ENCODE data around the gene MAT2B.

MAT2B gene

GRCh38 chr5:163489055-163489744, 16.2 kb upstream of the MAT2B start:
- no peaks in the 10 kb centered on the region for H3K9me3 Mint-ChIP-seq
- no peaks in the 10 kb centered on the region for H3K4me1 Mint-ChIP-seq (ENCODE audit: low read depth)
- no peak overlapping the region for H3K27ac Mint-ChIP-seq
- H3K27me3 Mint-ChIP-seq, result no peaks in the 10 kb centered on the region
- peaks cover 63% of the 10 kb centered on the region for H3K36me3 Mint-ChIP-seq (ENCODE audit: low read depth)
- no peak overlapping the region for H3K4me3 Mint-ChIP-seq

DNA sequence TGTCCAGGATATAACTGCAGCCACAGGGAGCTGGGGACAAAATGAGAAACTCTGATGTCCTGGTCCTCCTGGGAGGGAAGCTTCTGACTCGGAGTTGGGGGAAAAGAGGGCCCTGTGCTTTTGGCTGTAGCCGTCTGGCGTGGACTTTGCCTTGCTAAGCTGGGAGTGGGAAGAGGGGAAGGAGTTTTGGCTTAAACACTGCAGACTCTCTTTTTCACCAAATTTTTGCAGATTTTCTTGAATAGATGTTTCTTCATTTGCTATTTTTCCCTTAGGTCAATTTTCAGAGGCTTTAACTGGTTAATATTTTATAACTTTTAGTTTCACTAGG, 15.7 kb upstream of the MAT2B start:
- no peaks in the 10 kb centered on the region for H3K9me3 Mint-ChIP-seq
- H3K27ac Mint-ChIP-seq, result no peak overlapping the region
- no peaks in the 10 kb centered on the region for H3K4me1 Mint-ChIP-seq (ENCODE audit: low read depth)
- no peak overlapping the region for H3K4me3 Mint-ChIP-seq
- H3K36me3 Mint-ChIP-seq (ENCODE audit: low read depth), result peaks cover 60% of the 10 kb centered on the region
- no peaks in the 10 kb centered on the region for H3K27me3 Mint-ChIP-seq

GRCh38 chr5:163496286-163496685, 9.1 kb upstream of the MAT2B start:
- Mint-ChIP-seq H3K4me3 (no peak overlapping the region), H3K27me3 (no peaks in the 10 kb centered on the region), H3K4me1 (ENCODE audit: low read depth) (no peaks in the 10 kb centered on the region), H3K9me3 (peaks cover 3% of the 10 kb centered on the region), H3K27ac (no peak overlapping the region), H3K36me3 (ENCODE audit: low read depth) (peaks cover 7% of the 10 kb centered on the region)

- Mint-ChIP-seq H3K36me3 (ENCODE audit: low read depth) (peaks cover 5% of the 10 kb centered on the region), H3K9me3 (peaks cover 3% of the 10 kb centered on the region), H3K4me1 (ENCODE audit: low read depth) (no peaks in the 10 kb centered on the region), H3K4me3 (no peak overlapping the region), H3K27me3 (no peaks in the 10 kb centered on the region), H3K27ac (no peak overlapping the region)
Observed at GRCh38 chr5:163497315-163497714, 8.1 kb upstream of the MAT2B start.

- Mint-ChIP-seq H3K27ac (no peak overlapping the region), H3K9me3 (peaks cover 3% of the 10 kb centered on the region), H3K27me3 (no peaks in the 10 kb centered on the region), H3K4me1 (ENCODE audit: low read depth) (peaks cover 15% of the 10 kb centered on the region), H3K4me3 (no peak overlapping the region), H3K36me3 (ENCODE audit: low read depth) (no peaks in the 10 kb centered on the region)
Observed at GRCh38 chr5:163498886-163499285, 6.5 kb upstream of the MAT2B start.

DNA sequence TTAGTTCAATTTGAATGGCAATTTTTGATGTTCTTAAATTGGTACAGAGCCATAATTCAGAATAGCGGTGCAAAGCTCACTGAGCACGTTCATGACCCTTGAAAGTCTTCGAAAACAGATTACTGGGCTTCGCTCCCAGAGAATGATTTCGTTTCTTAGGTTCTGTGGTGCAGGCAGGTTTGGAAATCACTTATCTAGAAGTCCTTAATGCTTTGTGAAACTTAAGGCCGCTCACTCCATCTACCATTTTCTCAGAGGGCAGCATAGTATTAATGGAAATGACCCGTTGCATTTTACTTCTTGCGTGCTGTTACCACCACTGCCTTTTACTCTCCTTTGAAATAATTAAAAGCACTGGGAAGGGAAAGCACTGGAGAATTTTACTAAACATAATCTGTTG, 2.9 kb upstream of the MAT2B start:
- peaks cover 24% of the 10 kb centered on the region for H3K4me1 Mint-ChIP-seq (ENCODE audit: low read depth)
- peak overlapping the region; percentile 90 for H3K27ac Mint-ChIP-seq

DNA sequence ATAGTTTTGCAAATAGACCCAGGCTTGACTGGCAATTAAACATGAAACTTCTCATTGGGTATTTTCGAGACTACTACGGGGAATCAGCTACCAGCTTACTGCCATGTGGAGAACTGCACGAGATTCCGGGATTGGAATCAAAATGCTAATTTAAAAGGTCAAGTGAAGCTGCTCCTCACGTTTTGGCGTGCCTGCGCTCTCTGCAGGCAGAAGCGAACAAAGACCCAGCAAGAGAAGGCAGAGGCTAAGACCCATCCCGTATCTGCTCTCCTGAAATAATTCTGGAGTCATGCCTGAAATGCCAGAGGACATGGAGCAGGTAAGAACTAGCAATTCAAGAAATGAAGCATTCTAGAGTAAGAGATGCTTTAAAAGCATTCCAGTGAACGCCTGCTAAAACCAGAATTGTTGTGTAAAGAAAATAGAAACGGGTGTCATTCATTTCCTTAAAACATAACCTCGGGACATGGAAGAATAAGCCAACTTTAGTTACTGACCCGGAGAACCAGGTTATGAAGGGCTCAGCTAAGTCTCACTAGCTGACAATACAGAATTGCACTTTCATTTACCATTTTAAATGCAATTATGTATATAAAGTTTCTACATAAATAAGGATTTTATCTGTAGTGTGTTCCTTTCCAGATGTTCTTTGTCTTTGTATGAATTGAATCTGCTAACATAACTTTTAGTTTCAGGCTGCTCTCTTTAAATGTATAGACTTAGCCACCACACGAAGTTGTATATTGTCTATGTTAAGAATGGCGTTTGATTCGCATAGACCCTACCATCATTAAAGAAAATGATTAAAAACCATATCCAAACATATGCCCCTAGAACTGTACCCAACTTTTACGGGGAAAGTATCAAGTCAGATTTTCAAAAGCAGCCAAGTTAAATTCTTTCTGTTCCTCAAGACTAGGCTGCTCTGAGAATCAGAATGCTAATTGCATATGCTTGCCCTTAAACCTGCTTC, 2.0 kb upstream of the MAT2B start:
- Mint-ChIP-seq H3K36me3 (ENCODE audit: low read depth) (peaks cover 3% of the 10 kb centered on the region), H3K9me3 (no peaks in the 10 kb centered on the region), H3K4me1 (ENCODE audit: low read depth) (peaks cover 32% of the 10 kb centered on the region), H3K4me3 (peak overlapping the region; percentile 98), H3K27me3 (no peaks in the 10 kb centered on the region), H3K27ac (peak overlapping the region; percentile 98)

More for the DNA sequence above, 2.9 kb upstream of the MAT2B start:
- Mint-ChIP-seq H3K4me3 (peak overlapping the region; percentile 98), H3K9me3 (no peaks in the 10 kb centered on the region), H3K27me3 (no peaks in the 10 kb centered on the region), H3K36me3 (ENCODE audit: low read depth) (peaks cover 3% of the 10 kb centered on the region)

- H3K27me3 Mint-ChIP-seq, result no peaks in the 10 kb centered on the region
- H3K4me1 Mint-ChIP-seq (ENCODE audit: low read depth), result peaks cover 41% of the 10 kb centered on the region
- H3K9me3 Mint-ChIP-seq, result no peaks in the 10 kb centered on the region
- peak overlapping the region; percentile 98 for H3K27ac Mint-ChIP-seq
- H3K4me3 Mint-ChIP-seq, result peak overlapping the region; percentile 98
- H3K36me3 Mint-ChIP-seq (ENCODE audit: low read depth), result peaks cover 3% of the 10 kb centered on the region
Observed at GRCh38 chr5:163504079-163504931, 1.1 kb upstream of the MAT2B start.

- peak overlapping the region; percentile 98 for H3K27ac Mint-ChIP-seq
- H3K4me3 Mint-ChIP-seq, result peak overlapping the region; percentile 98
- no peaks in the 10 kb centered on the region for H3K27me3 Mint-ChIP-seq
- H3K4me1 Mint-ChIP-seq (ENCODE audit: low read depth), result peaks cover 48% of the 10 kb centered on the region
- H3K9me3 Mint-ChIP-seq, result no peaks in the 10 kb centered on the region
- peaks cover 3% of the 10 kb centered on the region for H3K36me3 Mint-ChIP-seq (ENCODE audit: low read depth)
Observed at GRCh38 chr5:163505049-163505367, 411 bp upstream of the MAT2B start.

DNA sequence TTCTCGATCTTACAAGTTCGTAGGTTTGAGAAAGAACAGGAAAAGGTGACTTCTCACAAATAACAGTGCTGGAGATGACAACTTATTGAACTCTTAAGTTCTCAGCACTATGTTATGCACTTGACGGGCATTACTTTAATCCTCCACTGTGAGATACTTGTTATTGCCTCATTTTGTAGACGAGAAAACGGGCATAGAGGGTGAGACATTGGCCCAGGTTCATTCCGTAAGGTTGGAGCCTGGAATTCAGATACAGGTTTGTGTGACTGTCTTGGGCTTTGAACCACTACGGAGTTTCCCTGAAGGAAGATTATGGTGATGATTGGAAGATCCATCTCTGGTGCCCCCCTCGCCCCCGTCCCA, 657 bp downstream of the MAT2B start:
- Mint-ChIP-seq H3K9me3 (no peaks in the 10 kb centered on the region), H3K4me1 (ENCODE audit: low read depth) (peaks cover 58% of the 10 kb centered on the region), H3K4me3 (peak overlapping the region; percentile 98), H3K36me3 (ENCODE audit: low read depth) (peaks cover 7% of the 10 kb centered on the region), H3K27ac (peak overlapping the region; percentile 98), H3K27me3 (no peaks in the 10 kb centered on the region)

GRCh38 chr5:163506726-163507125, 1.3 kb downstream of the MAT2B start:
- H3K27me3 Mint-ChIP-seq, result no peaks in the 10 kb centered on the region
- peaks cover 8% of the 10 kb centered on the region for H3K36me3 Mint-ChIP-seq (ENCODE audit: low read depth)
- no peaks in the 10 kb centered on the region for H3K9me3 Mint-ChIP-seq
- H3K4me1 Mint-ChIP-seq (ENCODE audit: low read depth), result peaks cover 62% of the 10 kb centered on the region
- H3K27ac Mint-ChIP-seq, result peak overlapping the region; percentile 98
- H3K4me3 Mint-ChIP-seq, result peak overlapping the region; percentile 98

GRCh38 chr5:163508753-163509152, 3.3 kb downstream of the MAT2B start:
- Mint-ChIP-seq H3K4me3 (peak overlapping the region; percentile 98), H3K36me3 (ENCODE audit: low read depth) (peaks cover 28% of the 10 kb centered on the region), H3K27ac (peak overlapping the region; percentile 98), H3K27me3 (no peaks in the 10 kb centered on the region), H3K9me3 (no peaks in the 10 kb centered on the region), H3K4me1 (ENCODE audit: low read depth) (peaks cover 65% of the 10 kb centered on the region)

DNA sequence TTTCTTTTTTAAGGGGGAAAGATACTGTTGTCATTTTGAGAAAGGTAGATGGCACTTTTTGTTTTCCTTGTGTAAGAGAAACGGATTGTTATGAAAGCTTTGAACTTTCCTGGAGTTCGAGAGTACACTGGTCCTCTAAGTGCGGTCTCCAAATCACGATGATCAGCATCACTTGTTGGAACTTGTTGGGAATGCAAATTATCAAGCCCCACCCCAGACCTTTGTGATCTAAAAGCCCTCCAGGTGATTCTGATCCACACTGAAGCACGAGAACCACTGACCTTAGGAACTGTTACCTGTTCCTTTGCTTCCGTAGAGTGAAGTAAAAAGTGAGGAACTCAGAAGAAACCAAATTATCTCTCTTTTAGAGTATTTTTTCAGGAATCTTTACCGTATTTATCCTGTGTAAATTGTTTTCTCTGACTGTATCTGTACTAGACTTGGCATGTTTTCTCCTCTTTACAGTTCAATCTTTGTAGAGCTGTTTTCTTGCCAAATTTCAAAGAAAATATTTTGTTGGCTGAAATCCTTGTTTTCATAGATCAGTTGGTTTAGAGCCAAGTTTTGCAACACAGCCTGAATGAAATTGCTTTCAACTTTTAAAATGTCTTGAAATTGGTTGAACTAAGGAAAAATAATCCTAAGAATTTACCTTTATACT, 4.0 kb downstream of the MAT2B start:
- Mint-ChIP-seq H3K9me3 (no peaks in the 10 kb centered on the region), H3K4me3 (peak overlapping the region; percentile 98), H3K27me3 (no peaks in the 10 kb centered on the region), H3K4me1 (ENCODE audit: low read depth) (peaks cover 64% of the 10 kb centered on the region), H3K36me3 (ENCODE audit: low read depth) (peaks cover 30% of the 10 kb centered on the region), H3K27ac (peak overlapping the region; percentile 98)

DNA sequence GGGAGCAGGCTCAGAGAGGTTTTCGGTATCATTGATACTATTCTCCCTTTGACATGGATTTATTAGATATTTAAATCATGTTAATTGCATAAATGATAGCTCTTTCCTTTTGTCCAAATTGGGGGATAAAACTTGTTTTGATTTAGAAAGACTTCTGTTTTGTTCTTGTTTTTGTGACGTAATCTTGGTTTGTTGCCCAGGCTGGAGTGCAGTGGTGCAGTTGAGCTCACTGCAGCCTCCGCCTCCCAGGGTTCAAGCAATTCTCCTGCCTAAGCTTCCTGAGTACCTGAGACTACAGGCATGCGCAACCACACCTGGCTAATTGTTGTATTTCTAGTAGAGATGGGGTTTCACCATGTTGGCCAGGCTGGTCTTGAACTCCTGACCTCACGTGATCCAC, 7.1 kb downstream of the MAT2B start:
- H3K27ac Mint-ChIP-seq, result peak overlapping the region; percentile 61
- peaks cover 61% of the 10 kb centered on the region for H3K4me1 Mint-ChIP-seq (ENCODE audit: low read depth)
- H3K4me3 Mint-ChIP-seq, result no peak overlapping the region
- no peaks in the 10 kb centered on the region for H3K9me3 Mint-ChIP-seq
- no peaks in the 10 kb centered on the region for H3K27me3 Mint-ChIP-seq
- H3K36me3 Mint-ChIP-seq (ENCODE audit: low read depth), result peaks cover 47% of the 10 kb centered on the region
